ENCODE data around the gene PTCD2. TPM values are rescaled to one million over a fixed set of nuclear protein-coding genes. Genes with fewer than 3 reads are reported as not detected.

Gene PTCD2
- total and polyA plus RNA-seq, 2 donors from 2014 or later, result 7.2 to 9.8 TPM

- intact Hi-C loops (cut with DNase I), result no loop called here
- H3K27ac ChIP-seq (ENCODE audit: low read depth in 2 of 2, low read length in 2 of 2), result no peak overlapping the region
These were observed 35.4 kb upstream of the PTCD2 start for GRCh38 chr5:72284559-72285423.

GRCh38 chr5:72285424-72285821 lies 34.8 kb upstream of the PTCD2 start:
- no peak for TF ChIP-seq CTCF (IDR thresholded peaks at IDR 0.05; ENCODE audit: borderline replicate concordance, extremely low read depth, insufficient read depth)
- no peak overlapping the region for H3K4me3 ChIP-seq (ENCODE audit: low read length in 3 of 3)
- DNase-seq (no peak), FAIRE-seq (no peak)
- no peak overlapping the region for H3K27ac ChIP-seq (ENCODE audit: low read depth in 2 of 2, low read length in 2 of 2)
- H3K9ac ChIP-seq (ENCODE audit: low read length in 3 of 3), result no peak overlapping the region
- no peaks in the 10 kb centered on the region for H3K27me3 ChIP-seq (ENCODE audit: control insufficient read depth, insufficient read depth, low read length)
- intact Hi-C loops (cut with DNase I), result no loop called here
- no peaks in the 10 kb centered on the region for H3K9me3 ChIP-seq (ENCODE audit: control insufficient read depth in 2 of 3, insufficient read depth in 1 of 3, low read length in 3 of 3)
- H3K4me1 ChIP-seq (ENCODE audit: control insufficient read depth in 2 of 3, insufficient read depth in 2 of 3, low read depth in 1 of 3, low read length in 3 of 3), result no peaks in the 10 kb centered on the region
- no peaks in the 10 kb centered on the region for H3K36me3 ChIP-seq (ENCODE audit: control insufficient read depth in 2 of 3, insufficient read depth in 3 of 3, low read length in 3 of 3)

More at GRCh38 chr5:72284559-72285423, 35.4 kb upstream of the PTCD2 start:
- no peaks in the 10 kb centered on the region for H3K4me1 ChIP-seq (ENCODE audit: control insufficient read depth in 2 of 3, insufficient read depth in 2 of 3, low read depth in 1 of 3, low read length in 3 of 3)
- H3K4me3 ChIP-seq (ENCODE audit: low read length in 3 of 3), result no peak overlapping the region
- H3K27me3 ChIP-seq (ENCODE audit: control insufficient read depth, insufficient read depth, low read length), result no peaks in the 10 kb centered on the region
- TF ChIP-seq CTCF (IDR thresholded peaks at IDR 0.05; ENCODE audit: borderline replicate concordance, extremely low read depth, insufficient read depth), result no peak
- DNase-seq (no peak), FAIRE-seq (no peak)
- no peaks in the 10 kb centered on the region for H3K36me3 ChIP-seq (ENCODE audit: control insufficient read depth in 2 of 3, insufficient read depth in 3 of 3, low read length in 3 of 3)
- no peak overlapping the region for H3K9ac ChIP-seq (ENCODE audit: low read length in 3 of 3)
- no peaks in the 10 kb centered on the region for H3K9me3 ChIP-seq (ENCODE audit: control insufficient read depth in 2 of 3, insufficient read depth in 1 of 3, low read length in 3 of 3)

GRCh38 chr5:72286798-72287197 lies 33.4 kb upstream of the PTCD2 start:
- intact Hi-C loops (cut with DNase I), result no loop called here
- no peak for TF ChIP-seq CTCF (IDR thresholded peaks at IDR 0.05; ENCODE audit: borderline replicate concordance, extremely low read depth, insufficient read depth)

More at GRCh38 chr5:72286798-72287197, 33.4 kb upstream of the PTCD2 start:
- Histone ChIP-seq H3K27ac (ENCODE audit: low read depth in 2 of 2, low read length in 2 of 2) (no peak overlapping the region), H3K9ac (ENCODE audit: low read length in 3 of 3) (no peak overlapping the region), H3K36me3 (ENCODE audit: control insufficient read depth in 2 of 3, insufficient read depth in 3 of 3, low read length in 3 of 3) (no peaks in the 10 kb centered on the region), H3K4me1 (ENCODE audit: control insufficient read depth in 2 of 3, insufficient read depth in 2 of 3, low read depth in 1 of 3, low read length in 3 of 3) (no peaks in the 10 kb centered on the region), H3K27me3 (ENCODE audit: control insufficient read depth, insufficient read depth, low read length) (no peaks in the 10 kb centered on the region), H3K4me3 (ENCODE audit: low read length in 3 of 3) (no peak overlapping the region), H3K9me3 (ENCODE audit: control insufficient read depth in 2 of 3, insufficient read depth in 1 of 3, low read length in 3 of 3) (no peaks in the 10 kb centered on the region)
- DNase-seq, result no peak
- FAIRE-seq, result no peak
